Measurements from ENCODE around the gene VDR.

- no peak for TF ChIP-seq ZNF8 (CRISPR knock-in tag; IDR thresholded peaks at IDR 0.05)
- no peak for TF ChIP-seq CSRNP3 (CRISPR knock-in tag; IDR thresholded peaks at IDR 0.05)
- TF ChIP-seq PATZ1 (CRISPR knock-in tag; IDR thresholded peaks at IDR 0.05; ENCODE audit: borderline replicate concordance): no peak
Observed at GRCh38 chr12:47881051-47881450, 23.7 kb downstream of the VDR start.
